Activated naive CD8-positive, alpha-beta T cell treated with anti-CD3 and anti-CD28 coated beads, Interleukin-2, amount 10 ng/mL, durations not matched to agents 7 days and 5 days (primary cell): ENCODE measurements around the gene PRKAR2B. TPM values are rescaled to one million over a fixed set of nuclear protein-coding genes. Genes with fewer than 3 reads are reported as not detected.
A peak's percentile ranks its signal among the peaks of the same experiment; 100 is the strongest.
"Not testable (repeated sequence)": the region's sequence is repeated elsewhere in the genome, so short reads cannot be mapped to it uniquely, and the experiment has no call there.

Experiments used
- ATAC-seq: fragments of 150-1000 bp; cut with Tn5 transposase; one replicate; pipeline ENCODE4 v1.10.0; 2021; ENCODE audit warnings: low read depth, moderate library complexity
- POLR2A ChIA-PET: fragments of 350-600 bp; sonication (Branson Sonifier 250); formaldehyde crosslinking; loops from one replicate; lab custom pipeline; 2021; ENCODE audit warnings: antibody characterized with exemption; lab: Charles Lee
- DNase-seq: peaks from one replicate; pipeline ENCODE4 v3.0.0; 2021
- H3K27ac Mint-ChIP-seq: one replicate; pipeline ENCODE4 v1.8.0; 2022; ENCODE audit warnings: mild to moderate bottlenecking, mixed read lengths
- H3K27me3 Mint-ChIP-seq: one replicate; pipeline ENCODE4 v1.8.0; 2022; ENCODE audit warnings: mild to moderate bottlenecking, moderate library complexity, mixed read lengths
- H3K36me3 Mint-ChIP-seq: one replicate; pipeline ENCODE4 v1.8.0; 2021; ENCODE audit warnings: mild to moderate bottlenecking, mixed read lengths
- H3K4me1 Mint-ChIP-seq: one replicate; pipeline ENCODE4 v1.8.0; 2021; ENCODE audit warnings: mixed read lengths
- H3K4me3 Mint-ChIP-seq: one replicate; pipeline ENCODE4 v1.8.0; 2022; ENCODE audit warnings: mild to moderate bottlenecking, moderate library complexity, mixed read lengths
- H3K9me3 Mint-ChIP-seq: one replicate; pipeline ENCODE4 v1.8.0; 2021; ENCODE audit warnings: mixed read lengths
- total RNA-seq, 2 experiments: library from RNA; stranded (reverse); gene quantifications; one replicate each; pipeline ENCODE4 v1.2.3, GENCODE V29; 2021

PRKAR2B gene
- total RNA-seq, 2 experiments from 2014 or later: 1.4 to 1.6 TPM

- H3K9me3 Mint-ChIP-seq, H3K27me3 Mint-ChIP-seq, ATAC-seq, POLR2A ChIA-PET, H3K27ac Mint-ChIP-seq, H3K4me1 Mint-ChIP-seq, H3K36me3 Mint-ChIP-seq, H3K4me3 Mint-ChIP-seq, DNase-seq: not testable (repeated sequence)
Measured at GRCh38 chr7:107143875-107144274, 99.4 kb downstream of the PRKAR2B start.

- DNase-seq (no peak), ATAC-seq (no peak)
- H3K36me3 Mint-ChIP-seq: no peaks in the 10 kb centered on the region
- H3K9me3 Mint-ChIP-seq: no peaks in the 10 kb centered on the region
- no peaks in the 10 kb centered on the region for H3K27me3 Mint-ChIP-seq
- no peak overlapping the region for H3K4me3 Mint-ChIP-seq
- H3K4me1 Mint-ChIP-seq: peaks cover 2% of the 10 kb centered on the region
- no peak overlapping the region for H3K27ac Mint-ChIP-seq
- POLR2A ChIA-PET: interaction anchor here (0.7 kb wide), 1 partner anchor 243 kb away, joined by 4 read pairs; no protein-coding TSS in a partner anchor
Measured at GRCh38 chr7:107145067-107145838, 100.7 kb downstream of the PRKAR2B start.

- POLR2A ChIA-PET: interaction anchor here (1.6 kb wide), 1 partner anchor 20 kb away, joined by 4 read pairs; no protein-coding TSS in a partner anchor
- H3K27ac Mint-ChIP-seq: no peak overlapping the region
- no peaks in the 10 kb centered on the region for H3K36me3 Mint-ChIP-seq
- peaks cover 2% of the 10 kb centered on the region for H3K4me1 Mint-ChIP-seq
- no peaks in the 10 kb centered on the region for H3K27me3 Mint-ChIP-seq
- H3K9me3 Mint-ChIP-seq: no peaks in the 10 kb centered on the region
- ATAC-seq (peak; percentile 75), DNase-seq (no peak)
- no peak overlapping the region for H3K4me3 Mint-ChIP-seq
Measured at GRCh38 chr7:107147464-107148393, 103.2 kb downstream of the PRKAR2B start.

GRCh38 chr7:107148721-107149120, 104.2 kb downstream of the PRKAR2B start:
- DNase-seq: no peak
- no peak for ATAC-seq
- no peaks in the 10 kb centered on the region for H3K9me3 Mint-ChIP-seq
- no peaks in the 10 kb centered on the region for H3K27me3 Mint-ChIP-seq
- H3K4me3 Mint-ChIP-seq: no peak overlapping the region
- no peaks in the 10 kb centered on the region for H3K36me3 Mint-ChIP-seq
- peaks cover 2% of the 10 kb centered on the region for H3K4me1 Mint-ChIP-seq
- POLR2A ChIA-PET: no interaction called here
- no peak overlapping the region for H3K27ac Mint-ChIP-seq

GRCh38 chr7:107149863-107150262, 105.4 kb downstream of the PRKAR2B start:
- no peak overlapping the region for H3K4me3 Mint-ChIP-seq
- H3K9me3 Mint-ChIP-seq: no peaks in the 10 kb centered on the region
- ATAC-seq (no peak), DNase-seq (no peak)
- POLR2A ChIA-PET: interaction anchor here (0.6 kb wide), 1 partner anchor 24 kb away, joined by 3 read pairs; no protein-coding TSS in a partner anchor
- H3K4me1 Mint-ChIP-seq: peaks cover 2% of the 10 kb centered on the region
- H3K27me3 Mint-ChIP-seq: no peaks in the 10 kb centered on the region
- H3K27ac Mint-ChIP-seq: no peak overlapping the region
- H3K36me3 Mint-ChIP-seq: no peaks in the 10 kb centered on the region

- Mint-ChIP-seq H3K4me3 (no peak overlapping the region), H3K9me3 (no peaks in the 10 kb centered on the region)
- peak; percentile 59 for DNase-seq
Measured at GRCh38 chr7:107150375-107151073, 106.0 kb downstream of the PRKAR2B start.

GRCh38 chr7:107151538-107151937, 107.0 kb downstream of the PRKAR2B start:
- Mint-ChIP-seq H3K4me3 (no peak overlapping the region), H3K4me1 (peaks cover 2% of the 10 kb centered on the region), H3K27me3 (no peaks in the 10 kb centered on the region), H3K36me3 (no peaks in the 10 kb centered on the region), H3K27ac (no peak overlapping the region), H3K9me3 (no peaks in the 10 kb centered on the region)
- ATAC-seq (no peak), DNase-seq (no peak)
- POLR2A ChIA-PET: no interaction called here

More at GRCh38 chr7:107150375-107151073, 106.0 kb downstream of the PRKAR2B start:
- Mint-ChIP-seq H3K4me1 (peaks cover 2% of the 10 kb centered on the region), H3K27ac (no peak overlapping the region), H3K36me3 (no peaks in the 10 kb centered on the region), H3K27me3 (no peaks in the 10 kb centered on the region)
- POLR2A ChIA-PET: interaction anchor here (0.6 kb wide), 1 partner anchor 24 kb away, joined by 3 read pairs; no protein-coding TSS in a partner anchor
- ATAC-seq: peak; percentile 69

GRCh38 chr7:107152011-107152410, 107.5 kb downstream of the PRKAR2B start:
- ATAC-seq (no peak), DNase-seq (no peak)
- Mint-ChIP-seq H3K36me3 (no peaks in the 10 kb centered on the region), H3K4me3 (no peak overlapping the region), H3K27me3 (no peaks in the 10 kb centered on the region), H3K9me3 (no peaks in the 10 kb centered on the region), H3K27ac (no peak overlapping the region), H3K4me1 (peaks cover 2% of the 10 kb centered on the region)
- POLR2A ChIA-PET: interaction anchor here (0.5 to 0.8 kb wide), 2 partner anchors 16 to 102 kb away, joined by 6 to 8 read pairs; partner anchors contain the start of gene HBP1

GRCh38 chr7:107154826-107155225, 110.3 kb downstream of the PRKAR2B start:
- no peak overlapping the region for H3K27ac Mint-ChIP-seq
- DNase-seq: no peak
- no peaks in the 10 kb centered on the region for H3K4me1 Mint-ChIP-seq
- ATAC-seq: no peak
- no peak overlapping the region for H3K4me3 Mint-ChIP-seq
- POLR2A ChIA-PET: no interaction called here
- H3K27me3 Mint-ChIP-seq: no peaks in the 10 kb centered on the region
- no peaks in the 10 kb centered on the region for H3K36me3 Mint-ChIP-seq
- H3K9me3 Mint-ChIP-seq: no peaks in the 10 kb centered on the region

GRCh38 chr7:107155726-107156125, 111.2 kb downstream of the PRKAR2B start:
- H3K4me1 Mint-ChIP-seq, H3K27me3 Mint-ChIP-seq, H3K27ac Mint-ChIP-seq, H3K9me3 Mint-ChIP-seq, H3K36me3 Mint-ChIP-seq, ATAC-seq, H3K4me3 Mint-ChIP-seq, POLR2A ChIA-PET, DNase-seq: not testable (repeated sequence)

GRCh38 chr7:107157091-107157490, 112.6 kb downstream of the PRKAR2B start:
- H3K4me3 Mint-ChIP-seq: no peak overlapping the region
- ATAC-seq (no peak), DNase-seq (no peak)
- no peaks in the 10 kb centered on the region for H3K9me3 Mint-ChIP-seq
- no peak overlapping the region for H3K27ac Mint-ChIP-seq
- no peaks in the 10 kb centered on the region for H3K4me1 Mint-ChIP-seq
- no peaks in the 10 kb centered on the region for H3K27me3 Mint-ChIP-seq
- POLR2A ChIA-PET: no interaction called here
- H3K36me3 Mint-ChIP-seq: no peaks in the 10 kb centered on the region

- Mint-ChIP-seq H3K36me3 (no peaks in the 10 kb centered on the region), H3K27ac (no peak overlapping the region), H3K27me3 (no peaks in the 10 kb centered on the region), H3K9me3 (no peaks in the 10 kb centered on the region), H3K4me1 (no peaks in the 10 kb centered on the region), H3K4me3 (no peak overlapping the region)
- POLR2A ChIA-PET: no interaction called here
- DNase-seq (no peak), ATAC-seq (no peak)
Measured at GRCh38 chr7:107158028-107158427, 113.5 kb downstream of the PRKAR2B start.

GRCh38 chr7:107160389-107160788, 115.9 kb downstream of the PRKAR2B start:
- DNase-seq: no peak
- no peak for ATAC-seq
- POLR2A ChIA-PET: no interaction called here
- H3K4me1 Mint-ChIP-seq: no peaks in the 10 kb centered on the region
- H3K36me3 Mint-ChIP-seq: no peaks in the 10 kb centered on the region
- peaks cover 2% of the 10 kb centered on the region for H3K27me3 Mint-ChIP-seq
- no peak overlapping the region for H3K27ac Mint-ChIP-seq
- H3K4me3 Mint-ChIP-seq: no peak overlapping the region
- H3K9me3 Mint-ChIP-seq: no peaks in the 10 kb centered on the region
